Measurements from ENCODE around the gene BNIP5. TPM values are rescaled to one million over a fixed set of nuclear protein-coding genes. Genes with fewer than 3 reads are reported as not detected.

The BNIP5 gene
- total and polyA plus RNA-seq, 10 donors = 0.05 TPM; not detected in 9

- DNase-seq = peak; percentile 81
- WGBS, 5 donors = 67 to 89% (median 77%) methylated on average over 23 to 25 of the region's 25 CpGs
These were observed 26.1 kb upstream of the BNIP5 start for GRCh38 chr6:36362551-36363370.

DNA sequence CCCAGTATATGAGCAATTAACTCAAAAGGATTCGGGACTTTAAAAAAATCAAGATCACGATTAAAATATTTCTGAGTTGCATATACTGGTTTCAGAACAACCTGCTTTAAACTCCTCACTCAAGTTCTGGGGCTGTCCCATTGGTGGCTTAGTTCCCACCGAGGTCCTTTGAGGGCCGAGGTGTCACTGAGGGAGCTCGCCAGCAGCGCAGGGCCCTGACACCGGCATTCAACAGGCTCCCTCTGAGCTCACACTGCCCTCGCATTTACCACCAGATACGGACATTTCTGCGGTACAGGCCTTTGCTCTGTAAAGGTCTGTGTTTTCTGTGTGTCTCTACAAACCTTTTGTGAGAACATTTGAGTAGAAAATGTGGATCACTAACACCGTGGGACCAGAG, 24.4 kb upstream of the BNIP5 start:
- intact Hi-C loops (cut with DNase I; ENCODE audit: low total_unique reads) = loop anchor here (10.0 kb wide), 1 partner anchor 336 kb away; the partner anchor contains the start of genes MAPK14 and SLC26A8
- Histone ChIP-seq H3K9me3 (no peaks in the 10 kb centered on the region), H3K4me3 (no peak overlapping the region), H3K36me3 (peaks cover 0 to 13% (median 0%) of the 10 kb centered on the region in 6 donors), H3K4me1 (peaks cover 0 to 52% (median 31%) of the 10 kb centered on the region in 6 donors), H3K27ac (no peak overlapping the region), H3K27me3 (replicated peaks in 1 of 7) (peaks cover 0 to 10% (median 0%) of the 10 kb centered on the region in 7 donors)
- no peak for DNase-seq
- 82 to 93% (median 89%) methylated on average over 11 of the region's 11 CpGs for WGBS, 5 donors
- TF ChIP-seq POLR2AphosphoS5 (IDR thresholded peaks at IDR 0.05) (no peak), POLR2A (IDR thresholded peaks at IDR 0.05) (no peak)
- TF ChIP-seq, protein P1, sequence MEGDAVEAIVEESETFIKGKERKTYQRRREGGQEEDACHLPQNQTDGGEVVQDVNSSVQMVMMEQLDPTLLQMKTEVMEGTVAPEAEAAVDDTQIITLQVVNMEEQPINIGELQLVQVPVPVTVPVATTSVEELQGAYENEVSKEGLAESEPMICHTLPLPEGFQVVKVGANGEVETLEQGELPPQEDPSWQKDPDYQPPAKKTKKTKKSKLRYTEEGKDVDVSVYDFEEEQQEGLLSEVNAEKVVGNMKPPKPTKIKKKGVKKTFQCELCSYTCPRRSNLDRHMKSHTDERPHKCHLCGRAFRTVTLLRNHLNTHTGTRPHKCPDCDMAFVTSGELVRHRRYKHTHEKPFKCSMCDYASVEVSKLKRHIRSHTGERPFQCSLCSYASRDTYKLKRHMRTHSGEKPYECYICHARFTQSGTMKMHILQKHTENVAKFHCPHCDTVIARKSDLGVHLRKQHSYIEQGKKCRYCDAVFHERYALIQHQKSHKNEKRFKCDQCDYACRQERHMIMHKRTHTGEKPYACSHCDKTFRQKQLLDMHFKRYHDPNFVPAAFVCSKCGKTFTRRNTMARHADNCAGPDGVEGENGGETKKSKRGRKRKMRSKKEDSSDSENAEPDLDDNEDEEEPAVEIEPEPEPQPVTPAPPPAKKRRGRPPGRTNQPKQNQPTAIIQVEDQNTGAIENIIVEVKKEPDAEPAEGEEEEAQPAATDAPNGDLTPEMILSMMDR (IDR thresholded peaks at IDR 0.05 in 8 of 11, conservative IDR thresholded peaks at IDR 0.05 in 3 of 11) = no peak

More at GRCh38 chr6:36362551-36363370, 26.1 kb upstream of the BNIP5 start:
- no peak for TF ChIP-seq POLR2A (IDR thresholded peaks at IDR 0.05)
- TF ChIP-seq, protein P1 (IDR thresholded peaks at IDR 0.05 in 8 of 11, conservative IDR thresholded peaks at IDR 0.05 in 3 of 11) = no peak
- TF ChIP-seq POLR2AphosphoS5 (IDR thresholded peaks at IDR 0.05) = no peak
- no peaks in the 10 kb centered on the region for H3K9me3 ChIP-seq
- peak overlapping the region in 1 of 8 donors; percentile 54 for H3K27ac ChIP-seq
- H3K27me3 ChIP-seq (replicated peaks in 1 of 7) = peaks cover 0 to 4% (median 0%) of the 10 kb centered on the region in 7 donors
- H3K4me1 ChIP-seq = peaks cover 0 to 57% (median 36%) of the 10 kb centered on the region in 6 donors
- H3K36me3 ChIP-seq = peaks cover 0 to 30% (median 0%) of the 10 kb centered on the region in 6 donors
- no peak overlapping the region for H3K4me3 ChIP-seq
- intact Hi-C loops (cut with DNase I; ENCODE audit: low total_unique reads) = loop anchor here (10.0 kb wide), 1 partner anchor 338 kb away; the partner anchor contains the start of genes MAPK14 and SLC26A8

- Histone ChIP-seq H3K36me3 (peaks cover 0 to 12% (median 0%) of the 10 kb centered on the region in 6 donors), H3K27ac (no peak overlapping the region), H3K27me3 (replicated peaks in 1 of 7) (peaks cover 0 to 14% (median 0%) of the 10 kb centered on the region in 7 donors), H3K9me3 (no peaks in the 10 kb centered on the region), H3K4me1 (peaks cover 0 to 51% (median 30%) of the 10 kb centered on the region in 6 donors), H3K4me3 (no peak overlapping the region)
- TF ChIP-seq POLR2AphosphoS5 (IDR thresholded peaks at IDR 0.05) = no peak
- TF ChIP-seq, protein P1 (IDR thresholded peaks at IDR 0.05 in 8 of 11, conservative IDR thresholded peaks at IDR 0.05 in 3 of 11) = peak; percentile 74 to 90 (median 85)
- peak; percentile 91 for DNase-seq
- 20 to 26% (median 25%) methylated on average over 8 to 10 of the region's 10 CpGs for WGBS, 5 donors
- intact Hi-C loops (cut with DNase I; ENCODE audit: low total_unique reads) = loop anchor here (10.0 kb wide), 1 partner anchor 336 kb away; the partner anchor contains the start of genes MAPK14 and SLC26A8
These were observed 23.8 kb upstream of the BNIP5 start for GRCh38 chr6:36360241-36361054.

Data from spleen (tissue), 11 donors.